ENCODE data around the gene FNTB. TPM values are rescaled to one million over a fixed set of nuclear protein-coding genes. Genes with fewer than 3 reads are reported as not detected.
A peak's percentile ranks its signal among the peaks of the same experiment; 100 is the strongest.

The FNTB gene
- total RNA-seq, 1 donor, result 12.1 TPM

DNA sequence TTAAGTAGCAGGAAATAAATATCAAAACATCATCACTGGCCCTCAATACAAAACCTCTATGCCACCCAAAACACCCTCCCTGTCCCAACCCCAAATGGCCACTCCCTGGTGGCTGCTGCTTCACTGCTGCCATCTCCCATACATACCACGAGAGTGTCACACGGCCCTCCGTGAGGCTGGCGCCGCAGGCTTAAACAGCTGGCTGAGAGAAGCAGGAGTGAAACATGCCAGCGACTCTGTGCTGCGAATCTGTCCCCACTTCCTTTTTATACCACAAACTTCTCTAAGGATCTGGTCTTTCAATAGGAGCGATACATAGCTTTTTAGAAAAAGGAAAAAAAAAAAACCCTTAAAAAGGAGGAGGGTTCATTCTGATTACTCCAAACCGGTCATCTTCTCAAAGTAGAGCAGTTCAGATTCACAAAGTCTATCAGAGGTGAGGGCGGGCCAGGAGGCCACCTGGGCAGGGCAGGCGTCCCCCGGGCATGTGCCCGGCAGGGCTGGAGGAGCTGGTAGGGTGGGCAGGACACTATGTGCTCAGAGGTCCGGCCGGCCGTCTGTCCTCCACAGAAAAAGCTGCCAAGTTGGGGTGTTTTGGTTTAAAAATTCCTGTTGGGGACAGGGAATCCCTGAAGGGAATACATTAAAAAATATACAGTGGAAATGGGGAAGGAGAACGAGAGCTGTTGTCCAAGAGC is 89.1 kb downstream of the FNTB start:
- DNase-seq (ENCODE audit: low read depth), result no peak
- TF ChIP-seq, protein P1, sequence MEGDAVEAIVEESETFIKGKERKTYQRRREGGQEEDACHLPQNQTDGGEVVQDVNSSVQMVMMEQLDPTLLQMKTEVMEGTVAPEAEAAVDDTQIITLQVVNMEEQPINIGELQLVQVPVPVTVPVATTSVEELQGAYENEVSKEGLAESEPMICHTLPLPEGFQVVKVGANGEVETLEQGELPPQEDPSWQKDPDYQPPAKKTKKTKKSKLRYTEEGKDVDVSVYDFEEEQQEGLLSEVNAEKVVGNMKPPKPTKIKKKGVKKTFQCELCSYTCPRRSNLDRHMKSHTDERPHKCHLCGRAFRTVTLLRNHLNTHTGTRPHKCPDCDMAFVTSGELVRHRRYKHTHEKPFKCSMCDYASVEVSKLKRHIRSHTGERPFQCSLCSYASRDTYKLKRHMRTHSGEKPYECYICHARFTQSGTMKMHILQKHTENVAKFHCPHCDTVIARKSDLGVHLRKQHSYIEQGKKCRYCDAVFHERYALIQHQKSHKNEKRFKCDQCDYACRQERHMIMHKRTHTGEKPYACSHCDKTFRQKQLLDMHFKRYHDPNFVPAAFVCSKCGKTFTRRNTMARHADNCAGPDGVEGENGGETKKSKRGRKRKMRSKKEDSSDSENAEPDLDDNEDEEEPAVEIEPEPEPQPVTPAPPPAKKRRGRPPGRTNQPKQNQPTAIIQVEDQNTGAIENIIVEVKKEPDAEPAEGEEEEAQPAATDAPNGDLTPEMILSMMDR (IDR thresholded peaks at IDR 0.05; ENCODE audit: insufficient read depth, low read depth, low read length), result no peak
- no peak overlapping the region for H3K4me3 ChIP-seq (ENCODE audit: low read depth, low read length)

DNA sequence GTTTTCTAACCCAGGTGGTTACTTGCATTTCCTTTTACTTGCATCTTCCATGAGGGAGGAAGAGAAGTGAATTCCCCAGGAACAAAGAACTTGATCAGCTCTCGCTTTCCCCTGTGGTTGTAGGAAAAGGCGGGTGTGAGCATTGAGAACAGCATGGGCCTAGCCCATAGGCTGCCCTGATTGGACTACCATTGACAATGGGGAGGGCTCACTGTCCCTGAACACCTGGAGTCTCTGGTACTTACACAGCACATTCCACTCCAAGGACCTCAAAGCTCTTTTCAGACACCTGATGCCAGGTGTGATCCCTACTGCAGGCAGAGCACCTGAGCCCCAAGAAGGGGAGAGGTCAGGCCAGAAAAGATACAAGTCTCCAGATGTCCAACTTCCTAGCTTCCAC is 90.6 kb downstream of the FNTB start:
- TF ChIP-seq, protein P1 (IDR thresholded peaks at IDR 0.05; ENCODE audit: insufficient read depth, low read depth, low read length), result no peak
- no peak for DNase-seq (ENCODE audit: low read depth)
- H3K4me3 ChIP-seq (ENCODE audit: low read depth, low read length), result no peak overlapping the region

DNA sequence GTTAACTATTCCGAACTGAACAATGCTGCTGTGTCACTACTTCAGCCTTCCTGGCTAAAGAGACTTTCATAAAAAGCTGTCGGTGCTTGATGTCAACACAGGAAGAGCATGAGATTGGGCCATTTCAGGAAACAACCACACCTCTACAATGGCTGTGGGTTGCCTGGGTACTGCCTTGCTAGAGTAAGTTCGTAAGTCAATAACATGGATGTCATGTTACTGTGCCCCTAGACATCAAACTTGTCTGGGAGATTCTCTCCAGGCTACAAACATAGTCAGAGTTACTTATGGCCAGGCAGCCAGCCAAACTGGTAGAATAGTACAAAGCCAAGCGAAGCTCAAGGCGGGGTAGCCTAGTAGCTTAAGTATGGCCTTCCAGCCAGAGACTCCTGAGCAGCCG is 92.5 kb downstream of the FNTB start:
- DNase-seq (ENCODE audit: low read depth), result peak; percentile 5
- H3K4me3 ChIP-seq (ENCODE audit: low read depth, low read length), result no peak overlapping the region
- TF ChIP-seq, protein P1 (IDR thresholded peaks at IDR 0.05; ENCODE audit: insufficient read depth, low read depth, low read length), result no peak

DNA sequence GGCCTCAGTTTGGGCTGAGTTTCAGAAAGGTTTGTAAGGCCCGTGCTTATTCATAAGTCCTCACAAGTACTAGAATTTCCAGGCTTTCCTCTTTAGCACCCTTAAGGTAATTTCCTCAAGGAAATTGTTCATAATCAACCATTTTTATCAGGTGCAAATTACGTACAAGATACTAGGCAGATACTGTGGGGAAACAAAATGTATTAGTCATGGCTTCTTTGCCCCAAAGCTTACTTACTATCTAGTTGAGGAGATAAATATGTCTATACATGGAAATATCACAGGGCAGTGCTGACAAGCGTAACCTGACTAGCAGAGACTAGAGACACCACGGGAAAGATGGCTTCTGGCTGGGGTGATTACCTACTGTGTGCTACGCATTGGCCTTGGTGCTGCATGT is 93.1 kb downstream of the FNTB start:
- TF ChIP-seq, protein P1 (IDR thresholded peaks at IDR 0.05; ENCODE audit: insufficient read depth, low read depth, low read length), result no peak
- no peak overlapping the region for H3K4me3 ChIP-seq (ENCODE audit: low read depth, low read length)
- peak; percentile 44 for DNase-seq (ENCODE audit: low read depth)

DNA sequence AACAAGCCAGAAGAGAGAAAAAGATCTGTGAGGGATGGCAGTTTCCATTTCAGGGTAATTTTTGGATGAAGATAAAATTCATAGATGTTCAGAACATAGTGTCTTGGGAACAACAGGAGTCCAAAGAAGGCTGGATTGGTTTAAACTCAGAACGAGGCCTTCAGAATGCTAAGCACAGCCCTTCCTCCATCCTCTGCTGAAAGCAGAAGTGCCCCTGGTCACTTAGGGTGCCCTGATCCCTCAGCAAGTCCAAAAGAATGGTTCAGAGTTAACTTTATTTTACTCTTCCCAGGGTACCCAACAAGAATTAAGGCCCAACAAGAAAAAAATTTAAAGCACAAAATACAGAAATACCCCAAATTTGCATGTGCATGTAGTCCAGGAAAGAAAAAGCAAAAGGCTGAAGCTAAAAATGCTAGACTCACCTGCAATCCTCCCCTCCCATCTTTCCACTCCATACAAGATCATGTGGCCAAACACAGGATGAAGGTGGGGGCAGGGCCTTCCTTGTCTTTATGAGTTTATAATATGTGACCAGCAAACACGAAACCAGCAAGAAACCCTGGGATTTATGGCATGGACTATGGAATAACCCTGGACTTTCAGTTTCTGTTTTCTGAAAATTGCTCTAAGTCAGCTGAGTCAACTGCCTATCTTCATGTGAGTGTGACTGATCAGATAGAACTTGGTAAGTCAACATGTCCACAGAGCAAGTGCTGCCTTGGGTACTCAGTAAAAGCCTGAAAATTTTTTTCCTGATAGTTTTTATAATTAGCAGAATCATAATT is 94.5 kb downstream of the FNTB start:
- no peak overlapping the region for H3K4me3 ChIP-seq (ENCODE audit: low read depth, low read length)
- TF ChIP-seq, protein P1 (IDR thresholded peaks at IDR 0.05; ENCODE audit: insufficient read depth, low read depth, low read length), result no peak
- peak; percentile 89 for DNase-seq (ENCODE audit: low read depth)

DNA sequence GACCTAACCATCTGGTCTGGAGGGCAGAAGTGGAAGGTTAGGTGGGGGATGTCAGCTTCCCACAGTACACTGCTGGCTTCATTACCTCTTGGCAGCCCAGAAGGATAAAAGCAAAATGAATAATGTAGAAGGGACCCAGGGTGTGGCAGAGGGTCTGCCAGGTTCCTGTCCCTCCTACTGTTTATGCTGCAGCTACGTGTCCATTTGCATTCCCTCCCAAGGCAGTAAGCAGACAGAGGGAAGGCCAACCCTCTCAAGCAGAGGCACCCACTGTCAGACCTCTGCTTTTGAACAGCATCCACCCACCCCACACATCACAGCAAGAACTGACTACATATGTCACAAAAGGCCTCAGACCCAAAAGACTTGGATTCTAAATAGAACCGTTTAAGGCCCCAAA is 96.2 kb downstream of the FNTB start:
- DNase-seq (ENCODE audit: low read depth), result no peak
- TF ChIP-seq, protein P1 (IDR thresholded peaks at IDR 0.05; ENCODE audit: insufficient read depth, low read depth, low read length), result no peak
- H3K4me3 ChIP-seq (ENCODE audit: low read depth, low read length), result no peak overlapping the region

Data from fibroblast of villous mesenchyme (primary cell).